KMS-11 (cell line): ENCODE measurements around the gene GPX3.

Experiments
- H2AFZ ChIP-seq: fragments of 200-600 bp; sonication (generic); 2 replicates; pipeline ENCODE4 v1.6.1; 2016; ENCODE audit warnings: antibody characterized with exemption, mixed run types, low read depth
- H3K27ac ChIP-seq: fragments of 200-600 bp; sonication (generic); 2 replicates; pipeline ENCODE4 v1.6.1; 2016; ENCODE audit warnings: mild to moderate bottlenecking, mixed run types
- H3K27me3 ChIP-seq: fragments of 200-600 bp; sonication (generic); 2 replicates; pipeline ENCODE4 v1.6.1; 2017; ENCODE audit warnings: mild to moderate bottlenecking, low read depth, mixed run types, moderate library complexity; ENCODE audit not compliant: insufficient read depth
- H3K36me3 ChIP-seq: fragments of 200-600 bp; sonication (generic); 2 replicates; pipeline ENCODE4 v1.6.1; 2017; ENCODE audit warnings: mild to moderate bottlenecking, mixed run types; ENCODE audit not compliant: insufficient read depth
- H3K4me1 ChIP-seq: fragments of 200-600 bp; sonication (generic); 2 replicates; pipeline ENCODE4 v1.6.1; 2016; ENCODE audit warnings: mild to moderate bottlenecking, low read depth, mixed run types; ENCODE audit not compliant: poor library complexity, severe bottlenecking
- H3K4me2 ChIP-seq: fragments of 200-600 bp; sonication (generic); 2 replicates; pipeline ENCODE4 v1.7.0; 2016; ENCODE audit warnings: mild to moderate bottlenecking, mixed run types
- H3K4me3 ChIP-seq: fragments of 200-600 bp; sonication (generic); IDR thresholded peaks from 2 replicates; pipeline ENCODE4 v1.6.1; 2017; ENCODE audit warnings: low read depth, low read length, mixed read lengths; ENCODE audit not compliant: insufficient read depth
- H3K79me2 ChIP-seq: fragments of 200-600 bp; sonication (generic); 2 replicates; pipeline ENCODE4 v1.6.1; 2016; ENCODE audit warnings: low read depth, mixed run types; ENCODE audit not compliant: insufficient read depth
- H3K9ac ChIP-seq: fragments of 200-600 bp; sonication (generic); 2 replicates; pipeline ENCODE4 v1.6.1; 2016; ENCODE audit warnings: mild to moderate bottlenecking, mixed run types
- H4K20me1 ChIP-seq: fragments of 200-600 bp; sonication (generic); 2 replicates; pipeline ENCODE4 v1.6.1; 2016; ENCODE audit warnings: mild to moderate bottlenecking, mixed run types; ENCODE audit not compliant: insufficient read depth
- TF ChIP-seq, protein P1 (sequence below): fragments of 200-600 bp; sonication (generic); conservative IDR thresholded peaks from 2 replicates; pipeline ENCODE4 v1.6.1; 2017; ENCODE audit warnings: low read depth, mild to moderate bottlenecking, antibody characterized with exemption, low read length, moderate library complexity, mixed read lengths

The GPX3 gene

DNA sequence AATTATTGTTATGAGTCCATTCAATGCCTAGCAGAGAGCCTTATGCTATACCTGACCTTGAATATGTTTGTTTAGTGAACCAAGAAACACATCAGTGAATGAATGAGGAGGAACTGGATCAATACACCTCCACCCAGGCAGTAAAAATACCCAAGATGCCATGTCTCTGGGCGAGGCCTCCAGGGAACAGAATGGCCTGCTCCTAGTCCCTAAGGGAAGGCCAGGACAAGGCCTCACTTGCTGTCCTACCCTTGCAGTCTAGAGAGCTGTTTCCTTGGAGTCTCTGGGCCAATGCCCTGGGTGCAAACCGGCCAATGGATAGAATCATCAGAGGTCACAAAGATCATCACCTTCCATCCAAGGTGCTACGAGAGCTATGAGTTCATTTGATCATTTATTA, 34.3 kb downstream of the GPX3 start:
- no peaks in the 10 kb centered on the region for H3K27me3 ChIP-seq
- H4K20me1 ChIP-seq = no peaks in the 10 kb centered on the region
- H2AFZ ChIP-seq = no peak overlapping the region
- TF ChIP-seq, protein P1, sequence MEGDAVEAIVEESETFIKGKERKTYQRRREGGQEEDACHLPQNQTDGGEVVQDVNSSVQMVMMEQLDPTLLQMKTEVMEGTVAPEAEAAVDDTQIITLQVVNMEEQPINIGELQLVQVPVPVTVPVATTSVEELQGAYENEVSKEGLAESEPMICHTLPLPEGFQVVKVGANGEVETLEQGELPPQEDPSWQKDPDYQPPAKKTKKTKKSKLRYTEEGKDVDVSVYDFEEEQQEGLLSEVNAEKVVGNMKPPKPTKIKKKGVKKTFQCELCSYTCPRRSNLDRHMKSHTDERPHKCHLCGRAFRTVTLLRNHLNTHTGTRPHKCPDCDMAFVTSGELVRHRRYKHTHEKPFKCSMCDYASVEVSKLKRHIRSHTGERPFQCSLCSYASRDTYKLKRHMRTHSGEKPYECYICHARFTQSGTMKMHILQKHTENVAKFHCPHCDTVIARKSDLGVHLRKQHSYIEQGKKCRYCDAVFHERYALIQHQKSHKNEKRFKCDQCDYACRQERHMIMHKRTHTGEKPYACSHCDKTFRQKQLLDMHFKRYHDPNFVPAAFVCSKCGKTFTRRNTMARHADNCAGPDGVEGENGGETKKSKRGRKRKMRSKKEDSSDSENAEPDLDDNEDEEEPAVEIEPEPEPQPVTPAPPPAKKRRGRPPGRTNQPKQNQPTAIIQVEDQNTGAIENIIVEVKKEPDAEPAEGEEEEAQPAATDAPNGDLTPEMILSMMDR = no peak
- H3K79me2 ChIP-seq = no peaks in the 10 kb centered on the region
- H3K9ac ChIP-seq = no peak overlapping the region
- H3K4me3 ChIP-seq = no peak overlapping the region
- H3K27ac ChIP-seq = no peak overlapping the region
- H3K4me1 ChIP-seq = peaks cover 17% of the 10 kb centered on the region
- no peaks in the 10 kb centered on the region for H3K36me3 ChIP-seq
- H3K4me2 ChIP-seq = no peak overlapping the region

DNA sequence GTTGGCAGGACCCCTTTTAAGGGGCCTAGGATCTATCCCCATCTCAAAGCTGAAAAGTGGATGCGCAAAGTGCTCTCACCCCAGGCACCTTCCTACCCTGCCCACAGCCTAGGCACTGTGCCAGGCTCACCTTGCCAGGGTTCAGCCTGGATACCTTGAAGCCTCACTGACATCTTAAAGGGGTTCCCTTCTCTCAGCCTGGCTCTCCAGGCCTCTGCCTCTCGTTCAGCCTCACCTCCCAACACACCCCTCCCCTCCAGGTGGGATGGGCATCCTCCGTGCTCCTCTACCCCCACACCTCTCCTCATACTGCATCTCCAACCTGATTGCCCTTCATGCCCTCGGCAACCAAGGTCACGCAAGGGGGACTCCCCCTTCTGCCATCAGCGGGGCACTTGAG, 34.9 kb downstream of the GPX3 start:
- H3K4me1 ChIP-seq = peaks cover 23% of the 10 kb centered on the region
- H3K27ac ChIP-seq = no peak overlapping the region
- no peaks in the 10 kb centered on the region for H3K36me3 ChIP-seq
- H3K27me3 ChIP-seq = no peaks in the 10 kb centered on the region
- no peak overlapping the region for H2AFZ ChIP-seq
- no peak overlapping the region for H3K9ac ChIP-seq
- no peaks in the 10 kb centered on the region for H4K20me1 ChIP-seq
- no peak overlapping the region for H3K4me2 ChIP-seq
- no peak overlapping the region for H3K4me3 ChIP-seq
- TF ChIP-seq, protein P1 = no peak
- no peaks in the 10 kb centered on the region for H3K79me2 ChIP-seq

DNA sequence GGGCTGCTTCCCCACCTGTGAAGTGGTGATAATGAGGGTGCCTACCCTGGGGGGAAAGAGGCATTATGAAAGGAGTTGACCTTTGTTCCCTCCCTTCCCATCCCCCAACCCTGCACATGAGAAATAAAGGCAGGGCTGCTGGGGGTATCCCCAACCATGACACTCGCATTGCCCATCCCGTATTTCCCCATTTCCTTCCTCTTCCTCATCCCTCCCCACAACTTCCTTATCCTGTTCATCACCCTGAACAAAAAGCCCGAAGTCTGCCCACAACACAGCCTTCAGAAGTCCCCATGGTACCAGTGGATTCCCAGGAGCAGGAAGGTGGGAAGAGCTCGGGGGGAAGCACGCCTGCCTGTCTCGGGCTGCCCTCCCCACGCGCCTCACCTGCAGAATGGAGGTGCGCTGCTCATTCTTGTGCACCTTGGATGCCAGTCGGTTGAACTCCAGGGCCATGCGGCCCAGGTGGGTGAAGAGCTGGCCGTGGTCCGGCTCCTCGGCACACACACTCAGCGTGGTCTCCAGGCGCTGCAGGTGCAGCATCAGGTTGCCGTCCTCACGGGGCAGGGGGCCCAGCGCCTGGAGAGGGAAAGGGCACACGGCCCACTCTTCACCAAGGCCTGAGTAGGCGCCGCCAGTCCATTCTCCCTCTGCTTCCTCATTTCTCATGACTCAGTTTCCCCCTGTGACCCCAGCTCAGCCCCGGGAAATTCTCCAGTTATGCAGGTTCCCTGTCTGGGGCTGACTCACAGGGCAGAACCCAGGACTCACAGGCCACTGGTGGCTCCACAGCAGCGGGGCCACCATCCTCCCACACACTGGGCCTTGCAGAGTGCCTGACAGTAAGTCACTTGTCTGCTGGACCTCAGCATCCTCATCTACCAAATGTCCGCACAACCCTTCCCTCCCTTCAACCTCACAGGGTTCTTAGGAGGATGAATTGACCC, 36.3 kb downstream of the GPX3 start:
- H4K20me1 ChIP-seq = no peaks in the 10 kb centered on the region
- TF ChIP-seq, protein P1 = no peak
- H3K36me3 ChIP-seq = no peaks in the 10 kb centered on the region
- no peak overlapping the region for H2AFZ ChIP-seq
- no peaks in the 10 kb centered on the region for H3K79me2 ChIP-seq
- peaks cover 29% of the 10 kb centered on the region for H3K4me1 ChIP-seq
- no peak overlapping the region for H3K4me2 ChIP-seq
- no peak overlapping the region for H3K9ac ChIP-seq
- H3K27me3 ChIP-seq = no peaks in the 10 kb centered on the region
- H3K27ac ChIP-seq = no peak overlapping the region
- H3K4me3 ChIP-seq = no peak overlapping the region

DNA sequence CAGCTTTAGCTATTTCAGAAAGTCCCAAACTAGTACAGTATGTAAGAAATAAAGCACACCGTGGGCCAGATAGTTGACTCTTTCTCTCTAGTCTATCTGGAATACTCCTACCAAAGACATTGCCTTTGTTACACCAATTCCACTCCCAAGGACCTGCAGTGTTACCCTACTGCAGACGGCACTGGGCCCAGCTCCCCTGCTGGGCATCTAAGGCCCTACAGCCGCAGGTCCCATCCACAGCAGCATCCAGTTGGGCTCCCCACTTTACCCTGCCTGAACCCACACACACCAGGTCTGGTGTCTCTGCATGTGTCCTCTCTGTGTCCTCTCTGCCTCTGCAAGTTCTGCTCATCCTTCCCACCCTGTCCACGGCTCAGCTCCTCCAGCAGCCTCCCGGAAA, 37.9 kb downstream of the GPX3 start:
- TF ChIP-seq, protein P1 = no peak
- Histone ChIP-seq H4K20me1 (no peaks in the 10 kb centered on the region), H3K4me3 (no peak overlapping the region), H3K4me2 (no peak overlapping the region), H3K27ac (no peak overlapping the region), H2AFZ (no peak overlapping the region), H3K4me1 (peaks cover 37% of the 10 kb centered on the region), H3K79me2 (no peaks in the 10 kb centered on the region), H3K36me3 (no peaks in the 10 kb centered on the region; the same call in 1 of the 2 replicates), H3K27me3 (no peaks in the 10 kb centered on the region), H3K9ac (no peak overlapping the region)
